ENCODE data around the gene CSMD2. TPM values are rescaled to one million over a fixed set of nuclear protein-coding genes. Genes with fewer than 3 reads are reported as not detected.

Gene CSMD2
- total RNA-seq, 4 donors from 2014 or later, result 8.6 TPM; not detected in 3

GRCh38 chr1:33482412-33482811, 682.6 kb downstream of the CSMD2 start:
- Histone ChIP-seq H3K27ac (no peak overlapping the region), H3K36me3 (no peaks in the 10 kb centered on the region), H3K9me3 (no peaks in the 10 kb centered on the region), H3K4me1 (no peaks in the 10 kb centered on the region), H3K27me3 (no peaks in the 10 kb centered on the region), H3K4me3 (no peak overlapping the region)
- intact Hi-C loops (cut with DNase I; ENCODE audit: low total_unique reads), result no loop called here
- DNase-seq, result no peak
- TF ChIP-seq POLR2A (IDR thresholded peaks at IDR 0.05) (no peak), CTCF (IDR thresholded peaks at IDR 0.05) (no peak)

- DNase-seq, result no peak
- H3K27ac ChIP-seq, result no peak overlapping the region
- no peaks in the 10 kb centered on the region for H3K27me3 ChIP-seq
- no peaks in the 10 kb centered on the region for H3K4me1 ChIP-seq
- TF ChIP-seq CTCF (IDR thresholded peaks at IDR 0.05) (no peak), POLR2A (IDR thresholded peaks at IDR 0.05) (no peak)
- no peak overlapping the region for H3K4me3 ChIP-seq
- no peaks in the 10 kb centered on the region for H3K36me3 ChIP-seq
- intact Hi-C loops (cut with DNase I; ENCODE audit: low total_unique reads), result no loop called here
- H3K9me3 ChIP-seq, result no peaks in the 10 kb centered on the region
These were observed 687.6 kb downstream of the CSMD2 start for GRCh38 chr1:33477451-33477850.

- Histone ChIP-seq H3K36me3 (no peaks in the 10 kb centered on the region), H3K4me1 (no peaks in the 10 kb centered on the region), H3K27ac (no peak overlapping the region), H3K9me3 (no peaks in the 10 kb centered on the region), H3K4me3 (no peak overlapping the region), H3K27me3 (no peaks in the 10 kb centered on the region)
- no peak for TF ChIP-seq POLR2A (IDR thresholded peaks at IDR 0.05)
- no peak for TF ChIP-seq CTCF (IDR thresholded peaks at IDR 0.05)
- intact Hi-C loops (cut with DNase I; ENCODE audit: low total_unique reads), result loop anchor here (5.0 kb wide), 2 partner anchors 107 to 177 kb away; no protein-coding TSS in a partner anchor
- no peak for DNase-seq
These were observed 691.1 kb downstream of the CSMD2 start for GRCh38 chr1:33473900-33474299.

- Histone ChIP-seq H3K9me3 (no peaks in the 10 kb centered on the region), H3K4me1 (no peaks in the 10 kb centered on the region), H3K27ac (peak within 1 kb of the TSS; percentile 77 to 87), H3K36me3 (no peaks in the 10 kb centered on the region), H3K4me3 (peak within 1 kb of the TSS; percentile 58 to 61), H3K27me3 (no peaks in the 10 kb centered on the region)
- TF ChIP-seq CTCF (IDR thresholded peaks at IDR 0.05) (peak in 2 of 4 experiments; percentile 5 to 6), POLR2A (IDR thresholded peaks at IDR 0.05) (peak in 1 of 2 donors; percentile 31)
- intact Hi-C loops (cut with DNase I; ENCODE audit: low total_unique reads), result loop anchor here (5.0 kb wide), 2 partner anchors 105 to 175 kb away; no protein-coding TSS in a partner anchor
- peak; percentile 98 to 99 for DNase-seq
These were observed 692.6 kb downstream of the CSMD2 start, which contains the start of gene ZSCAN20 for GRCh38 chr1:33472269-33472980. Gene ZSCAN20 (plus strand): TSS chr1:33472645. CDS start chr1:33479289, 6,644 bp downstream.

GRCh38 chr1:33471416-33471815, 693.6 kb downstream of the CSMD2 start:
- intact Hi-C loops (cut with DNase I; ENCODE audit: low total_unique reads), result loop anchor here (5.0 kb wide), 2 partner anchors 104 to 174 kb away; no protein-coding TSS in a partner anchor
- no peak overlapping the region for H3K4me3 ChIP-seq
- TF ChIP-seq POLR2A (IDR thresholded peaks at IDR 0.05), result no peak
- no peak for TF ChIP-seq CTCF (IDR thresholded peaks at IDR 0.05)
- DNase-seq, result no peak
- H3K36me3 ChIP-seq, result no peaks in the 10 kb centered on the region
- no peaks in the 10 kb centered on the region for H3K4me1 ChIP-seq
- peak overlapping the region; percentile 77 to 87 for H3K27ac ChIP-seq
- no peaks in the 10 kb centered on the region for H3K27me3 ChIP-seq
- H3K9me3 ChIP-seq, result no peaks in the 10 kb centered on the region
